RCC 7860 (cell line): ENCODE data around the gene MLLT3.

Experiments
- DNase-seq: peaks from one replicate; pipeline ENCODE4 v3.0.0-alpha.2; 2015; ENCODE audit warnings: low spot score
- FAIRE-seq: peaks from 2 replicates; lab custom pipeline; 2012; peaks lifted over from hg19 to GRCh38; lab: Jason Lieb, UNC

The MLLT3 gene

GRCh38 chr9:20630241-20630943 lies 8.1 kb upstream of the MLLT3 start:
- FAIRE-seq, result no peak
- no peak for DNase-seq

- FAIRE-seq (no peak), DNase-seq (no peak)
These were observed 2.7 kb upstream of the MLLT3 start for GRCh38 chr9:20625003-20625349.

- peak; percentile 54 for DNase-seq
- peak; percentile 73 for FAIRE-seq
These were observed 2.1 kb upstream of the MLLT3 start for GRCh38 chr9:20624201-20625002.

GRCh38 chr9:20623748-20624124 lies 1.4 kb upstream of the MLLT3 start:
- no peak for FAIRE-seq
- no peak for DNase-seq

GRCh38 chr9:20623021-20623747 lies 885 bp upstream of the MLLT3 start:
- DNase-seq (no peak), FAIRE-seq (no peak)

GRCh38 chr9:20621471-20622329 lies 599 bp downstream of the MLLT3 start:
- FAIRE-seq, result no peak

GRCh38 chr9:20620650-20621470 lies 1.4 kb downstream of the MLLT3 start:
- DNase-seq, result no peak
- no peak for FAIRE-seq

More at GRCh38 chr9:20621471-20622329, 599 bp downstream of the MLLT3 start:
- peak; percentile 32 for DNase-seq

GRCh38 chr9:20619487-20620200 lies 2.7 kb downstream of the MLLT3 start:
- DNase-seq, result peak; percentile 18
- FAIRE-seq, result no peak

- peak; percentile 49 for FAIRE-seq
- peak; percentile 33 for DNase-seq
These were observed 3.9 kb downstream of the MLLT3 start for GRCh38 chr9:20618361-20618802.

GRCh38 chr9:20616808-20617207 lies 5.5 kb downstream of the MLLT3 start:
- FAIRE-seq (no peak), DNase-seq (no peak)

- FAIRE-seq (no peak), DNase-seq (no peak)
These were observed 7.6 kb downstream of the MLLT3 start for GRCh38 chr9:20614602-20615216.

- FAIRE-seq, result peak; percentile 92
These were observed 10.5 kb downstream of the MLLT3 start for GRCh38 chr9:20611691-20612287.

GRCh38 chr9:20610591-20610990 lies 11.7 kb downstream of the MLLT3 start:
- no peak for FAIRE-seq

More at GRCh38 chr9:20611691-20612287, 10.5 kb downstream of the MLLT3 start:
- DNase-seq, result peak; percentile 69

GRCh38 chr9:20608582-20608981 lies 13.7 kb downstream of the MLLT3 start:
- FAIRE-seq (peak; percentile 61), DNase-seq (no peak)

More at GRCh38 chr9:20610591-20610990, 11.7 kb downstream of the MLLT3 start:
- DNase-seq, result no peak

- FAIRE-seq (no peak), DNase-seq (no peak)
These were observed 15.6 kb downstream of the MLLT3 start for GRCh38 chr9:20606652-20607051.

GRCh38 chr9:20604562-20604961 lies 17.7 kb downstream of the MLLT3 start:
- peak; percentile 71 for FAIRE-seq
- DNase-seq, result no peak

GRCh38 chr9:20603524-20604268 lies 18.6 kb downstream of the MLLT3 start:
- DNase-seq, result no peak
- FAIRE-seq, result no peak
